ENCODE data around the gene LGALS9. TPM values are rescaled to one million over a fixed set of nuclear protein-coding genes. Genes with fewer than 3 reads are reported as not detected.

LGALS9 gene
- polyA plus RNA-seq, 3 donors, result 149 to 581 (median 149) TPM

- Histone ChIP-seq H2AFZ (ENCODE audit: insufficient read depth, low read depth, low read length, poor library complexity, severe bottlenecking) (no peak overlapping the region), H3K9me3 (replicated peaks in 1 of 2; ENCODE audit: control insufficient read depth in 1 of 2, insufficient read depth in 1 of 2, low read length in 2 of 2) (no peaks in the 10 kb centered on the region), H4K20me1 (ENCODE audit: insufficient read depth, low read length) (peaks cover 8% of the 10 kb centered on the region), H3K9ac (ENCODE audit: insufficient read depth, low read length, poor library complexity, severe bottlenecking) (no peak overlapping the region), H3K4me1 (ENCODE audit: control insufficient read depth in 1 of 2, insufficient read depth in 2 of 2, low read length in 2 of 2) (no peaks in the 10 kb centered on the region), H3K79me2 (ENCODE audit: insufficient read depth, low read length) (no peaks in the 10 kb centered on the region), H3K27me3 (ENCODE audit: control insufficient read depth in 2 of 2, insufficient read depth in 2 of 2, low read length in 2 of 2) (no peaks in the 10 kb centered on the region), H3K36me3 (replicated peaks in 1 of 2; ENCODE audit: control insufficient read depth in 1 of 2, insufficient read depth in 2 of 2, low read length in 2 of 2) (peaks cover 94 to 98% of the 10 kb centered on the region in 2 donors), H3K4me2 (replicated peaks; ENCODE audit: extremely low read depth, low read length, poor library complexity, severe bottlenecking) (no peak overlapping the region), H3K27ac (ENCODE audit: low read depth in 1 of 2, low read length in 2 of 2) (no peak overlapping the region), H3K4me3 (replicated peaks in 1 of 3; ENCODE audit: low read depth in 2 of 3, low read length in 3 of 3) (no peak overlapping the region)
- 85% methylated on average over 3 of the region's 4 CpGs for WGBS (ENCODE audit: insufficient coverage)
- H3K36me3 Mint-ChIP-seq, result peaks cover 88 to 98% of the 10 kb centered on the region in 2 donors
- peak overlapping the region in 2 of 7 donors; percentile 4 to 27 for H3K27ac Mint-ChIP-seq
- H3K4me3 Mint-ChIP-seq, result no peak overlapping the region
- no peaks in the 10 kb centered on the region for H3K4me1 Mint-ChIP-seq
- intact Hi-C loops (cut with micrococcal nuclease), result no loop called here
- no peaks in the 10 kb centered on the region for H3K9me3 Mint-ChIP-seq
- no peak for TF ChIP-seq CTCF (IDR thresholded peaks at IDR 0.05)
- no peaks in the 10 kb centered on the region for H3K27me3 Mint-ChIP-seq (ENCODE audit: low read depth in 3 of 3)
- DNase-seq, result no peak
These were observed 14.6 kb upstream of the LGALS9 start for GRCh38 chr17:27616414-27616813.

- H3K9ac ChIP-seq (ENCODE audit: insufficient read depth, low read length, poor library complexity, severe bottlenecking), result no peak overlapping the region
- peak overlapping the region in 3 of 7 donors; percentile 36 to 67 (median 57) for H3K27ac Mint-ChIP-seq
- no peaks in the 10 kb centered on the region for H3K9me3 ChIP-seq (replicated peaks in 1 of 2; ENCODE audit: control insufficient read depth in 1 of 2, insufficient read depth in 1 of 2, low read length in 2 of 2)
- no peak overlapping the region for H3K4me2 ChIP-seq (replicated peaks; ENCODE audit: extremely low read depth, low read length, poor library complexity, severe bottlenecking)
- H3K36me3 ChIP-seq (replicated peaks in 1 of 2; ENCODE audit: control insufficient read depth in 1 of 2, insufficient read depth in 2 of 2, low read length in 2 of 2), result peaks cover 93 to 98% of the 10 kb centered on the region in 2 donors
- no peaks in the 10 kb centered on the region for H3K9me3 Mint-ChIP-seq
- H3K4me1 Mint-ChIP-seq, result no peaks in the 10 kb centered on the region
- intact Hi-C loops (cut with micrococcal nuclease), result no loop called here
- DNase-seq, result no peak
- no peak for TF ChIP-seq CTCF (IDR thresholded peaks at IDR 0.05)
- H3K27ac ChIP-seq (ENCODE audit: low read depth in 1 of 2, low read length in 2 of 2), result no peak overlapping the region
- H3K27me3 Mint-ChIP-seq (ENCODE audit: low read depth in 3 of 3), result no peaks in the 10 kb centered on the region
- no peak overlapping the region for H2AFZ ChIP-seq (ENCODE audit: insufficient read depth, low read depth, low read length, poor library complexity, severe bottlenecking)
- H3K79me2 ChIP-seq (ENCODE audit: insufficient read depth, low read length), result no peaks in the 10 kb centered on the region
- H3K4me3 Mint-ChIP-seq, result no peak overlapping the region
- peaks cover 90 to 98% of the 10 kb centered on the region in 2 donors for H3K36me3 Mint-ChIP-seq
- no peak overlapping the region for H3K4me3 ChIP-seq (replicated peaks in 1 of 3; ENCODE audit: low read depth in 2 of 3, low read length in 3 of 3)
- H4K20me1 ChIP-seq (ENCODE audit: insufficient read depth, low read length), result peaks cover 6% of the 10 kb centered on the region
- 97% methylated on average over 7 of the region's 8 CpGs for WGBS (ENCODE audit: insufficient coverage)
- no peaks in the 10 kb centered on the region for H3K27me3 ChIP-seq (ENCODE audit: control insufficient read depth in 2 of 2, insufficient read depth in 2 of 2, low read length in 2 of 2)
- H3K4me1 ChIP-seq (ENCODE audit: control insufficient read depth in 1 of 2, insufficient read depth in 2 of 2, low read length in 2 of 2), result no peaks in the 10 kb centered on the region
These were observed 12.6 kb upstream of the LGALS9 start for GRCh38 chr17:27618417-27618816.

All from CD14-positive monocyte (primary cell).